GM12891 (cell line): ENCODE measurements around the gene SULT2B1.

Experiments
- POLR2A ChIP-seq: IDR thresholded peaks from 2 replicates; pipeline ENCODE4 v1.6.1; 2011; ENCODE audit warnings: low read depth, low read length, control low read depth
- POLR2AphosphoS5 ChIP-seq: IDR thresholded peaks from 2 replicates; pipeline ENCODE4 v1.6.1; 2011; ENCODE audit warnings: low read depth, low read length, control low read depth
- POU2F2 ChIP-seq: IDR thresholded peaks from 2 replicates; pipeline ENCODE4 v1.6.1; 2011; ENCODE audit warnings: low read depth, mild to moderate bottlenecking, control low read depth, low read length, moderate library complexity
- SPI1 ChIP-seq: IDR thresholded peaks from 2 replicates; pipeline ENCODE4 v1.6.1; 2011; ENCODE audit warnings: low read depth, low read length, control low read depth
- TAF1 ChIP-seq: IDR thresholded peaks from 2 replicates; pipeline ENCODE4 v1.6.1; 2011; ENCODE audit warnings: low read depth, low read length, control low read depth

DNA sequence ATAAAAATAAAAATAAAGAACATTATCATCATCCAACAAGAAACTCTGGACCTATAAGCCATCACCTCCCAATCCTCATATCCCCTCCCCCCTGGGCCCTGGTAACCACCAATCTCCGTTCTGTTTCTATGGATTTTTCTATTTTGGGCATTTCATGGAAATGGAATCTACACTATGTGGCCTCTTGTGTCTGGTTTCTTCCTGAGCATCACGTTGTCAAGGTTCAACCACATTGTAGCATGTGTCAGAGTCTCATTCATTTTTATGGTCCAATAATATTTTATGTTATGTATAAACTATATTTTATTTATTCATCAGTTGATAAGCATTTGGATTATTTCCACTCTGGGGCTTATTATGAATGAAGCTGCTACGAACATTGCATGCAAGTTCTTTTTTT is 26.9 kb downstream of the SULT2B1 start:
- TF ChIP-seq POLR2AphosphoS5: no peak
- no peak for TF ChIP-seq POLR2A
- no peak for TF ChIP-seq TAF1
- TF ChIP-seq POU2F2: no peak
- no peak for TF ChIP-seq SPI1
